Activated effector memory CD4-positive, alpha-beta T cell treated with anti-CD3 and anti-CD28 coated beads, Interleukin-2, amount 50 U/mL, for 16 hours (primary cell): ENCODE results near the gene TPST2.
"Not testable (repeated sequence)": the region's sequence is repeated elsewhere in the genome, so short reads cannot be mapped to it uniquely, and the experiment has no call there.

Experiments used
- DNase-seq: peaks from one replicate; pipeline ENCODE4 v3.0.0-alpha.2; 2020

TPST2 gene

DNA sequence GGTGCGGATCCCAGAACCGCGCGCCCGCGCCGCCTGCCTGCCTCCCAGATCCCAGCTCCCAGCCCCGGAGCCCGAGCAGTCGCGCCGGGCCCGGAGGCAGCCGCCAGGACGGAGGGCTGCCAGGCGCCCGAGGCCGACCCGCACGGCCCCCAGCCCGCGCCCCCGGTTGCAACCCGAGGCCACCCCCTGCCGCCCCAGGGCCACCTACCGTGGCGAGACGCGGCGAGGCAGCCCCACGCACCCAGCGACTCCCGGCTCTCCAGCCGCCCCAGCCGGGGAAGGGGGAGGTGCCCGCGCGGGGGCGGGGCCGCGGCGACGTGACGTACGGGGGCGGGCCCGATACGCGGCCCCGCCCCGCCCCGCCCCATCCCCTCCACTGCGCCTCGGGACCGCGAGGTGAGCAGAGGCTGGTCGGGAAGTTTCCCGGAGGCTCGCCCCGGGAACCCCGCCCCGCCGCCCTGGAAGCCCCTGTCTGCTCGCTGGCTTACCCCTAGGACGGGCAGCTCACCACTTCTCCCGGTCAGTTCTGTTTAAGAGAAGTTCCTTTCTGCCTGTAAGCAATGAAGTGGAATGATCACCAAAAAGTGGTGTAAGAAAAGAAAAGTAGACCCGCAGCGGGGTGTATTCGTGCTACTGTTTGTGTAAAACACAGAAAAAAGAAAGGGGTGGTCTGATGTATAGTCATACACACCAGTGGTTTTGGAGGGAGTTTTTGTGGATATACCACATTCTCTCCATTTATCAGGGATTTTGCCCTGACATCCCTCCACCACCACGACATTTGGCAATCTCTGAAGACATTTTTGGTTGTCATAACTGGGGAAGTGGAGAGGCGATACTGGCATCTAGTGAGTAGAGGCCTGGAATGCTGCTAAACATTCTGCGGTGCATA is at the start of gene TPST2:
TPST2 (minus strand) TSS at position 288 of the 892 bp plus-strand sequence. CDS start 48,502 bp downstream, outside the sequence.
- DNase-seq = peak; percentile 93

DNA sequence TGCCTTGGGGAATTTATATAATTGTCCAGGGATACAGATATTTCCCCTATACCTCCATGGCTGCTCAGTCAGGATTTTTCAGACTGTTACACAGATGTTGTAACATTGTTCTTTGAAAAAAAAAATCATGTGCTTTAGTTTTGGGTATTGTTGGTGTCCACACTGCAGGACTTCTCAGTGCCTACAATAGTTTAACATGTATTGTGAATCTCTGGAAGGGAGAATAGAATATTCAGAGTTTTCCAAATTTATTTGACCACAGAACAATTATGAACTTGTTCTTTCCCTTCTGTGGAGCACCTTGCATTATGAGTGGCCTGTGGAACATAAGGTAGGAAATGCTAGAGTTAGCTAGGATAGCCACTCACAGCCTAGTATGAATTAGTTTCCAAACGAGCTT is 46.4 kb upstream of the TPST2 start:
- no peak for DNase-seq

DNA sequence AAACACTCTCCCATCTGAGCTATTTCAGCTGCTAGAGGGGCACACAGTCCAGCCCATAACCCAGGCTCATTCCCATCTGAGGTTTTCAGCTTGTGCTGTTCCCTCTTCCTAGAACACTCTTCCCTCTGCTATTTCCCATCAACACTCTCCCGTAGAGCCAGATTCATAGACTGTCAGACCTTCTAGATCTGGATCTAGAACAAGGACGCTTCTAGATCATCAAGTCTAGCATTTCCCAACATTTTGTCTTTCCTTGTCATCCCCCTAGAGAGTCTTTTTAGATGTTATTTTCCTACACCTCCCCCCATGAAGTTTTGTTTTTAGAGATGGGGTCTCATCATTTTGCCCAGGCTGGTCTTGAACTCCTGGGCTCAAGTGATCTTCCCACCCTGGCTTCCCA is 45.2 kb upstream of the TPST2 start:
- DNase-seq = no peak

DNA sequence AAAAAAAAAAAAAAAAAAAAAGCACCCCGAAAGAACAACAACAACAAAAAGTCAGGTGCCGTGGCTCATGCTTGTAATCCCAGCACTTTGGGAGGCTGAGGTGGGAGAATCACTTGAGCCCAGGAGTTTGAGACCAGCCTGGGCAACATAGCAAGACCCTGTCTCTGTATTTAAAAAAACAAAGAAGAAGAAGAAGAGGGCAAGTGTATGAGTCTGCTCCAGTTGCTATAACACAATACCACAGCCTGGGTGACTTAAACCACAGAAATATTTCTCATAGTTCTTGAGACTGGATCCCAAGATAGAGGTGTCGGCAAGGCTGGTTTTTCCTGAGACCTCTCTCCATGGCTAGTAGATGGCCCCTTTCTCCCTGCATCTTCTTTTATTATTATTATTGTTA is 44.3 kb upstream of the TPST2 start:
- no peak for DNase-seq

DNA sequence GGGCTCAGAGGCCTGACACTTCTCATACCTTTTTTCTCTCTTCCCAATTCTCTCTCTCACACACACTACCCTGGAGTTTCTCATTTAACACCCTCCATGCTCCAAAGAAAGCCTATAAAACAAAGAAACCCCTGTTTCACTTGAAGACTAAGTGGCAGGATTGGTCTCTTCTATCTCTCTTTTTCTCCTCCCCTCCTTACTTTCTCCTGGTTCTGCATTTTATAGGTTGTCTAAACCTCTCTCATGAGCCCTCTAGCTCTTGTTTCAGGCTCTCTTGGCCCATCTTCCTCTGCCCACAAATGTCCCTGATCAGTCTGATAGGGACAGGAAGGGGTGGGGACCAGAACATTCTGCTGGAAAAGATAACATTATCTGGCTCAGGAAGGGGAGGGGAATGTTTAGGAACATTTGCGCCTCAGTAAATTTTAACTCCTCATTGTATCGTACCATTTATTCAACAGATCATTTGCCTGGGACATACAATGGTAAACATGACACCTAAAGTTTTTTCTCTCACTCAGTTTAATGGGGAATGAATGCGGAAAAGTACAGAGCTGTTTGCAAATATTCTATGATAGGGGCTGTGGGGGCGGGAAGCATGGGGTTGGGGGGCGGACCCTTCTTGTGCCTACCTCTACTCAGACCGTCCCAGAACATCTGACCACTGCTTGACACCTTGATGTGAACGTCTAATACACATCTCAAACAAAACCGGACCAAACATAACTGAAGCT is 42.7 kb upstream of the TPST2 start:
- no peak for DNase-seq

DNA sequence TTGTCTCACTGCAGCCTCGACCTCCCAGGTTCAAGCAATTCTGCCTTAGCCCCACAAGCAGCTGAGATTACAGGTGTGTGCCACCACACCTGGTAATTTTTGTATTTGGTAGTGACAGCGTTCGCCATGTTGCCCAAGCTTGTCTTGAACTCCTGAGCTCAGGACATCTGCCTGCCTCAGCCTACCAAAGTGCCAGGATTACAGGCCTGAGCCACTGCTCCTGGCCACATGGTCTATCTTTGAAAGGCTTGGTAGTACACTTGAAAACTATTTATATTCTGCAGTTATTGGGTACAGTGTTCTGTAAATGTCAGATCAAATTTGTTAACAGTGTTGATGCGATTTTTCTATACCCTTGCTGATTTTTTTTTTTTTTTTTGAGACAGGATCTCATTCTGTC is 41.4 kb upstream of the TPST2 start:
- DNase-seq = no peak

DNA sequence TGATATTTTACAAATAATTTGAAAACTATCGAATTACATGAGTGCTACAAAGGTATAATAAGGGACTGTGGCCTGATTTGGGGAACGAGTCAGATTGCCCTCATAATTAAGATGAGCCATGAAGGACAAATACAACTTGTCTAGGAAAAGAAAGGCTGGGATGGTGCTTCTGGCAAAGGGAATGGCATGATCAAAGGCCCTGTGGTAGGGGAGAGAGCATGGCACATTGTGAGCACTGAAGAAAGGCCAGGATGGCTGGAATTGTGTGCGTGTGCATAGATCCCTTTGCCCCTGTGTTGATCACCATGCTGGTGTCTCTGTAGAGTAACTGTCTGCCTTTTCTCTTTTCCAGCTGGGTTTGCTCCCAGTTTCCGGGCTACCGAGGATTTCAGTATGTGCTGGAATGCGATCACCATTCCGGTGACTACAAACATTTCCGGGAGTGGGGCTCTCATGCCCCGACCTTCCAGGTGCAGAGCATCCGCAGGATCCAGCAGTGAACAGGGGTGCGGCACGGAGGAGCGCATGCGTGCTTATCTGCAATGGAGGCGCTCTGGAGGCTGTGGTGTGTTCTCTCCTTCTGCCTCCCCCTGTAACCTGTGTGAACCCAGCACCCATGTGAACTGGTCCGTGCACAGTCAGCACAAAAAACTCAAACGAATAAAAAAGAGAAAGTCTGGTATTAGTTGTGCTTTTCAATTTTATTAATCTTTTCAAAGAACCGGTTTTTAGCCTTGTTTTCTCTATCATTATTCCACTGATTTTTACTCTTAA is 40.2 kb upstream of the TPST2 start:
- DNase-seq = no peak

DNA sequence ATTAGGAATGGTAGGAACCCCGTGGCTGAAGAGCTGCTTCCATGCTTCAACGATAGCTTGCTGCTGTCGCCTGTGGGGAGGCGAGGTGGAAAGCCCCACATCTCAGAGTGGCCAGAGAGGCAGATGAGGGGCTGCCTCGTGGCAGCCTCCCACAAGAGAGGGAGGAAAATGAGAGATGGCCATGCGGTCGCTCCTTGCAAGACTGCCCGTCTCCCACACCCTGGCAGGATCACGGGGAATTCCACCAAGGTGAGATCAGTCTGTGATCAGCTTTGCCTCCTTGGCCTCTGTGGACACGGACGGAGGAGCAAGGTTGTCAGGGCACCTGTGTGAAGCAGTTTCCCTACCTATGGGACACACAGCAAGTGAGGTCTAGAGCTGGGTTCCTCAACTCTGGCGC is 34.9 kb upstream of the TPST2 start:
- no peak for DNase-seq

DNA sequence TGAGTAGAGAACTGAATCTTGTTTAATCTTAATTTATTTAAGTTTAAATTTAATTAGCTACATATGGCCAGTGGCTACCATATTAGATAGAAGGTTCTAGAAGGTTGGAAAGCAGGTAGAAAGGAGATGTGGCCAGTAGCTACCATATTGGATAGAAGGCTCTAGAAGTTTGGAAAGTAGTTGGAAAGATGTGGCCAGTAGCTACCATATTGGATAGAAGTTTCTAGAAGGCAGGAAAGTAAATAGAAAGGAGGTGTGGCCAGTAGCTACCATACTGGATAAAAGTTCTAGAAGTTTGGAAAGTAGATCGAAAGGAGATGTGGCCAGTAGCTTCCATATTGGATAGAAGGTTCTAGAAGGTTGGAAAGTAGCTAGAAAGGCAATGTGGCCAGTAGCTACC is 34.1 kb upstream of the TPST2 start:
- no peak for DNase-seq

DNA sequence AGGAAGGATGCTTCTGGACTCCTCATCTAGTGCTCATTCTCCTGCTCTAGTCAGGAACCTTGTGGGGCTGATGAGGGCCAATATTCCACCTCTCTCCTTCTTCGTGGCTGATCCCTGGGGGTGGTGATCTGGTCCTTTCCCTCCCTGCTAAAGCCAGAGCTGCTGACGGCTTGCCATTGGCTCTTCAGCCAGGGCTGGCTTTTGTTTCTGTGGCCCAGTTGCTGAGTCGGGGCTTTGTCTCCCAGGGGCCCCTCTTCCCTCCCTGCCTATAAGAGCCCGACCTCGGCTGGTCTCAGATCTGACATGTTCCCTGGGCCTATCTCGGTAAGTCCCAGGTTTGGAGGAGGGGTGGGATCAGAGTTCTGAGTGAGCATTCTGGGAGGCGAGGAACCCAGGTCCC is 31.7 kb upstream of the TPST2 start, which contains the start of gene CRYBA4:
CRYBA4 (plus strand) TSS at position 301 of the 400 bp plus-strand sequence. CDS start 634 bp downstream, outside the sequence.
- DNase-seq = no peak

DNA sequence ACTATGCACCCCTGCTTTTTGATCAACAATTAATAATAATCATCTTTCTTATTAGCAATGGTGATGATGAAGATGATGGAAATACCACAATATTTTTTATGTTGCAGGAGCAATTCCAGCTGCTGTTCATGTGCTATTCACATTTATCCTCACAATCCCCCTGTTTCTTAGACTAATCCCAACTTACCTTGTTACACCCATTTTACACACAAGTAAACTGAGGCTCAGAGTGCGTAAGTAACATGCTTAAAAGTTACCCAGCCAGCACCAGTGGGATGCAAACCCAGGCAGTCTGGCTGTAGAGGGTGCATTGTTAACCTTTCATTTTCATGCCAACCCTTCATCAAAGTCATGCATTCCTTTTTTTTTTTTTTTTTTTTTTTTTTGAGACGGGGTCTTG is 30.3 kb upstream of the TPST2 start:
- no peak for DNase-seq

DNA sequence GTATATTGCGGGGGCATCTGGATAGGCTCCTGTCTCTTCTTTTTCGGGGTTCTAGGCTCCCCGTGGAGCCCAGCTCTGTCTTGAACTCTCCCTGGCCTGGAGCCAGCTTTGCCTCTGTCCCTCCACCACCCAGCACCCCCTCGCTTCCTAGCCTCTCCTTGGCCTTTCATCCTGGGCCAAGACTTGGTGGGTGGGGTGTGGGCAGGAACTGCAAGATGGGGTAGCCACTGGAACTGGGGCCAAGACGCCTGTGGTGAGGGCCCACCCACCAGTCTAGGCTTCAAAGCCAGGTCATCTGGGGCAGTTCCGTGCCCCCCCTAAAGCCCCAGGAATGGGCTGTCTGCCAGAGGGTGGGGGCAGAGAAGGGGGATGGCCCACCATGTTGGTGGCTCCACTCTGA is 29.6 kb upstream of the TPST2 start:
- no peak for DNase-seq

DNA sequence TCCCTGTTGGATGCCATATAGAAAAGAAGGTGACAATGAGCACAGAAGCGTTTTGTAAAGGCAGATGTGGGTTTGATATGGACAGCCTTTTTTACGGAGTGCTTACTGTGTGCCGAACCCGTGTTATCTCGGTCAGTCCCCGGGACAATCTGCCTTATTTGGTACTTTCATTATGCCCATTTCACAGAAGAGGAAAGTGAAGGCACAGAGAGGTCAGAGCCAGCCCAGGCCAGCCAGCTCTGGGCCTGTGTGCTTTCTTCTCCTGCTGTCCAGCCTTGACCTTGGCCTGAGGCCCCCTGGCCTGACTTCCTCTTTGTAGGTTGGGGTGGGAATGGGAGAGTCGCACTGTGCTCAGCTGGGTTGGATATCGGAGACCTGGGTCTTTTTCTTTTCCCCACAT is 28.5 kb upstream of the TPST2 start:
- no peak for DNase-seq

DNA sequence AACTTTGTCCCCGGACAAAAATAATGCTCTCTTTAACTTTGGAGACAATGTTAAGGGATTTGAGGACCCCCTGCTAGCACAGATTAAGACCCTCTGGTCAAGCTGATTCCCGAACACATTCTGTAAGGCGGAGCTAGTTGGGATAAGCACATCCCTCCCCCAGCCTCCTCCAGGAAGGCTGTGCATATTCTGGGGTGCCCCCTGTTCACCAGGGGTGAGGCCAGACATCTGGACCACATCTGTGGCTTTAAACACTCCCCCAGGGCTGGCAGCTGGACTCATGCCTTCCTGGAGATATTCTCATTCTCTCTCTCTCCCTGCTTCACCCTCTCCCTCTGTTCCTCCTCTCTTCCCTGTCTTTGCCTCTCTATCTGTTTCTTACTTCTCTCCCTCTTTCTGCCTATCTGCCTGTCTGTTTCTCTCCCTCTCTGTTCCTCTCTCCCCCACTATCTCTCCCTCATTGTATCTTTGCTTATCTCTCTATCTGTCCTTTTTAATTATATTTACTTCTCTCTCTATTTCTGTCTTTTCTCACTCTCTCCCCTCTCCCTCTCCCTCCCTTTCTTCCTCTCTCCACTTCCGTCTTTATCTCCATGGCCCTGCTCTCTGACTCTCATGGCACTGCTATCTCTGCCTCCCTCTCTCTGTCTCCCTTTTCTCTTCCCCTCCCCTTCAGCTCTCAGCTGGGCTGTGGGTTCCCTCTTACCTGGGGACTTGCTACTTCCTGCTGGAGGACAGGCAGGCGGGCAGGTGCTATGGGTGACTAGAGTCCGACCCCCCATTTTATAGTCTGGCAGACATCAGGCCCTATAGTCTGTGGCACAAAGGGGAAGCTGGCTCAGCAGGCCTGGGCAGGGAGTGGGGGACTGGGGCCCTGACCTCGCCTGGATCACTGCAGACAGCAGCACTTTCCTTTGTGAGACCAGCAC is 27.6 kb upstream of the TPST2 start, which contains the start of gene CRYBB1:
CRYBB1 (minus strand) TSS at position 757 of the 929 bp plus-strand sequence. CDS start 1,708 bp downstream, outside the sequence.
- DNase-seq = no peak

DNA sequence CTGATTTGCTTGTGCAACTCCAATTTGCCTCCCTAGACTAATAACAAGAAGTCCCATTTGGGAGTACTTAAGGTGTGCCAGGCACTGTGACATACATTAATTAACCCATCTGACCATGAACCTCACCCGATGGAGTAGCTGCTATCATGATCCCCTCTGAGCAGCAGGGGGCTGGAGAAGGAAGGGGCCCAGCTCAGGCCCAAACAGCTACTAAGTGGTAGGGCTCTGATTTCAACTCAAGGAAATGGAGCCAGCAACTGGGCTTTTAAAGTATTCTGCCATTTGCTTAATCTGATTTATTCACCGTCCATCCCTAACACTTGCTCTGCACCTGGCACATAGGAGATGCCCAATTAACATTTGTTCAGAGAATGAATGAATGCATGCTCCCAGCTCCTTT is 26.7 kb upstream of the TPST2 start:
- no peak for DNase-seq

DNA sequence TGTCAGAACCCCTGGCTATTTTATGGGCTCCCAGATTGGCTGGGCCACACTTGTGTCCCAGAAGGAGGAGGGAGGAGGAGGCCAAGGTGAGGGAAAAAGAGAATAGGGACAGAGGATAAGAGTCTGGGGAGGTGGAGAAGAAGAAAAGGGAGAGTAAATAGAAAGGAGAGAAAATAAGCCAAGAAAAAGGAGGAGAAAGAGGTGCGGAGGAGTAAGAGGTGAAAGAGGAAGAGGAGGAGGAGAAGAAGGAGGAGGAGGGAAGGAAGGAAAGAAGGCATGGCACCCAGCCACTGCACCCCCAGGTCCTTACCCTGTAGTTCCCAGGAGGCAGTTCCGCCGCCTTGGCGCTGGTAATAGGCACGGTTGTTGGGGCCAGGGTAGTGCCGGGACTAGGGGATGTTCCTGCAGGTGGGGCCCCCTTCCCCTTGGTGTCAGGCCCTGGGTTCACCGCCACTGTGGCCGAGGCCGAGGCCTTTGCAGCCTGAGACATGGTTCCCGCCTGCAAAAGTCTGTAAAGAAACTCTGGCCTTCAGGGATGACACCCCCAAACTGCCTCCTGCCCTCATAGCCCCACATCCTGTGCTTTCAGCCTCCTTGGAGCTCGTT is 26.0 kb upstream of the TPST2 start:
- no peak for DNase-seq

DNA sequence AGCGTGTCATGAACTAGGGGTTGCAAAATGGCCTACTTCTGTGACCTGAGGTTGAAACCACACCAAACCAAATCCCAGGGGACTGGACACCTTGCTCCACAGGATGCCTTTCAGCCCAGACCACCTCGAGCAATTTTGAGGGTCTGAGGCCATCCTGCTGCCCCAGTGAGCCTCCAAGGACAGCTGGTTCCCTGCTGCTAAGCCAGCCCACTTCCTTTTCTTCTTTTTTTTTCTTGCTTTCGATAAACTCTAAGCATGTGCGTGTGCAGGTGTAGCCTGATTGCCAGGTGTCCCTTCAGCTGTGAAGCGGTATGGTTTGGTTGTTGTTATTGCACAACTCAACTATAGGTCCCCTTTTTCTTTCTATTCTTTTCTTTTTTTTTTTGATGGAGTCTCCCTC is 25.2 kb upstream of the TPST2 start:
- no peak for DNase-seq

DNA sequence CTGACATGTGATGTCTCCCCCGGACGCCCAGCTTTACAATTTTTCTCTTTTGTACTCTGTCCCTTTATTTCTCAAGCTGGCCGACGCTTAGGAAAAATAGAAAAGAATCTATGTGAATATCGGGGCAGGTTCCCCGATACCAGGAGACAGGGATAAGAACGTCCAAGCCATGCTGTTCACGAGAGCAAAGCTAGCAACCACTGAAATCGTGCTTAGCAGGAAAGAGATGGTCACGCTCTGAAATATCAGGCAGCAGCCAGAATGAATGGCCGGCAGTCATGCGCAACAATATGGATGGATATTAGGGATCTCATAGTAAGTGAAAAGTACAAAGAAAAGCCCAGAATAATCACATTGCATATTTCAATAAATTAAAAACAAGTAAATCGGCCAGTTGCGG is 24.4 kb upstream of the TPST2 start:
- no peak for DNase-seq

DNA sequence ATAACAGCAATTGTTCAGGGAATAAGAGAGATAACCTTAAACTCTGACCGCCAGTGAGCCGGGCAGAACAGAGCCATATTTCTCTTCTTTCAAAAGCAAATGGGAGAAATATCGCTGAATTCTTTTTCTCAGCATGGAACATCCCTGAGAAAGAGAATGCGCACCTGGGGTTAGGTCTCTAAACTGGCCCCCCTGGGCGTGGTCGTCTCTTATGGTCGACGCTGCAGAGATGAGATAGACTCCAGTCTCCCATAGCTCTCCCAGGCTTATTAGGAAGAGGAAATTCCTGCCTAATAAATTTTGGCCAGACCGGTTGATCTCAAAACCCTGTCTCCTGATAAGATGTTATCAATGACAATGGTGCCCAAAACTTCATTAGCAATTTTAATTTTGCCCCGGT is 23.8 kb upstream of the TPST2 start:
- not testable (repeated sequence) for DNase-seq

DNA sequence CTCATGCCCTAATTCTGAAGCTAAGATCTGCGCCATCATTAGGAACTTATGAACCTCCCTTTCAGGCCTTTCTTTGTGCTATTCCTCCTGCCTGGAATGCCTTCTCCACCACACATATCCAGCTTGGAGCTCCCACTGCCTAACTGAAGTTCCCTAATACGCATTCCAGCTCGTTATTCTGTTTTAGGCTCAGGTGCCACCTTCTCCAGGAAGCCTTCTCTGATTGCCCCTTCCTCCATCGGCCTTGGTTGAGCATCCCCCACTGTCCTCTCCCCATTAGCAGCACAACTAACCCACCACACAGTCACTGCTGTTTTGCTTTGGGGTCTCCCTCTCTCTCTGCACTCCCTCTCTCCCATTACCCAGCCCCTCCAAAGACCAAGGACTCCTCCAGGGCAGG is 22.7 kb upstream of the TPST2 start:
- DNase-seq = no peak

DNA sequence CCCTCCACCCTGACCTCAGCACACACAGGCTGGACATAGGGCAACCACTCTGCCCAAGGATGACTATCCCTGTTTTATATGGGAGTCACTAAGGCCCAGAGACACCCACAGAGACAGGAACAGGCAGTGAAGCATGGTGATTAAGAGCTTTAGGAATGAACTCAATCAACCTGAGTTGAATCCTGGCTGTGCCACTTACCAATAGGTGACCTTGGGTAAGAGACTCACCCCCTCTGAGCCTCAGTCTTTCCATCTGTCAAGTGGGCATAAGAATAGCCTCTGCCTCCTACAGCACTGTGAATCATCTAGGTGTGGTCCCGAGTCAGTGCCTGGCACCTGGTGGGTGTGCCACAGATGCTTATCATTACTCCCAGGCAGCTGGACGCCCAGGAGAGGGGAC is 21.1 kb upstream of the TPST2 start:
- DNase-seq = no peak
